Measurements from ENCODE around the gene AURKB. TPM values are rescaled to one million over a fixed set of nuclear protein-coding genes. Genes with fewer than 3 reads are reported as not detected.
A peak's percentile ranks its signal among the peaks of the same experiment; 100 is the strongest.

AURKB gene
- total RNA-seq, 4 donors from 2014 or later, result 0.54 to 5.3 (median 2.4) TPM

DNA sequence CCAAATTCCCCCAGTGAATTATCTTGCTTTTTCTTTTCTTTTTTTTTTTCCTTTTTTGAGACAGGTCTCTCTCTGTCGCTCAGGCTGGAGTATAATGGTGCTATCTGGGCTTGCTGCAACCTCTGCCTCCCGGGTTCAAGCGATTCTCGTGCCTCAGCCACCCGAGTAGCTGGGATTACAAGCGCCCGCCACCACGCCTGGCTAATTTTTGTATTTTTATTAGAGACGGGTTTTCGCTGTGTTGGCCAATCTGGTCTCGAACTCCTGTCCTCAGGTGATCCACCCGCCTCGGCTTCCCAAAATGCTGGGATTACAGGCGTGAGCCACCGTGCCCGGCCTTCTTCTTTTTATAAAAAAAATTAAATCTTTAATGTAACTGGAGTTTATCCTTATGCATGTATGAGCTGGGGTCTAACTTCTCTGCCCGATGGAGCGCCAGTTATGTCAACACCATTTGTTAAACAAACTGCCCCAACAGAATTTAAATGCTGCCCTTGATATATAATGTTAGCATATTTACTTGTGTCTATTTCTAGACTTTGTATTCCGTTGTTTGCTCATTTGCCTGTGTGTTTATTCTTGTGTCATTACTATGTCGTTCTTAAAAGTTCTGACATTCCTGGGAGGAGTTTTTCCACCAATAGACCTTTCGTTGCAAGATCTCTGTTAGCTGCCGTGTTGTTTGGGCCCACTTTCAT is 535 bp upstream of the AURKB start:
- WGBS, 2 donors (ENCODE audit: low coverage in 1 of 2), result 11% methylated on average over 7 to 22 of the region's 22 CpGs
- Histone ChIP-seq H3K4me3 (peak overlapping the region; percentile 54 to 61), H3K9me3 (no peaks in the 10 kb centered on the region), H3K4me1 (peaks cover 0 to 15% (median 6%) of the 10 kb centered on the region in 3 donors), H3K36me3 (no peaks in the 10 kb centered on the region), H3K27ac (peak overlapping the region; percentile 66 to 87 (median 79)), H3K27me3 (no peaks in the 10 kb centered on the region)
- TF ChIP-seq POLR2AphosphoS5 (IDR thresholded peaks at IDR 0.05) (no peak), EP300 (IDR thresholded peaks at IDR 0.05) (no peak), POLR2A (IDR thresholded peaks at IDR 0.05) (no peak)
- TF ChIP-seq, protein P1, sequence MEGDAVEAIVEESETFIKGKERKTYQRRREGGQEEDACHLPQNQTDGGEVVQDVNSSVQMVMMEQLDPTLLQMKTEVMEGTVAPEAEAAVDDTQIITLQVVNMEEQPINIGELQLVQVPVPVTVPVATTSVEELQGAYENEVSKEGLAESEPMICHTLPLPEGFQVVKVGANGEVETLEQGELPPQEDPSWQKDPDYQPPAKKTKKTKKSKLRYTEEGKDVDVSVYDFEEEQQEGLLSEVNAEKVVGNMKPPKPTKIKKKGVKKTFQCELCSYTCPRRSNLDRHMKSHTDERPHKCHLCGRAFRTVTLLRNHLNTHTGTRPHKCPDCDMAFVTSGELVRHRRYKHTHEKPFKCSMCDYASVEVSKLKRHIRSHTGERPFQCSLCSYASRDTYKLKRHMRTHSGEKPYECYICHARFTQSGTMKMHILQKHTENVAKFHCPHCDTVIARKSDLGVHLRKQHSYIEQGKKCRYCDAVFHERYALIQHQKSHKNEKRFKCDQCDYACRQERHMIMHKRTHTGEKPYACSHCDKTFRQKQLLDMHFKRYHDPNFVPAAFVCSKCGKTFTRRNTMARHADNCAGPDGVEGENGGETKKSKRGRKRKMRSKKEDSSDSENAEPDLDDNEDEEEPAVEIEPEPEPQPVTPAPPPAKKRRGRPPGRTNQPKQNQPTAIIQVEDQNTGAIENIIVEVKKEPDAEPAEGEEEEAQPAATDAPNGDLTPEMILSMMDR (IDR thresholded peaks at IDR 0.05), result no peak
- no peak for ATAC-seq

DNA sequence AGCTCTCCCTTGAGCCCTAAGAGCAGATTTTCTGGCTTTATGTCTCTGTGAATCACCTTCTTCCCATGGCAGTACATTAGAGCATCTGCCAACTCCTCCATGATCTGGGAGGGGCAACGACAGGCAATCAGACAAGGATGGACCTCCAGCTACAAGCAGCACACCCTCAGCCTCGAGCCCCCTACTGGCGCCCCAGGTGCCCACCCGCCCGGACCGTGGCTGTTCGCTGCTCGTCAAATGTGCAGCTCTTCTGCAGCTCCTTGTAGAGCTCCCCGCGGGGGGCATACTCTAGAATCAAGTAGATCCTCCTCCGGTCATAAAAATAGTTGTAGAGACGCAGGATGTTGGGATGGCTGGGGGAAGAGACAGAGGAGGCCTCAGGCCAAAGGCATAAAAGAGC is 3.8 kb downstream of the AURKB start:
- ATAC-seq, result no peak
- H3K4me3 ChIP-seq, result no peak overlapping the region
- TF ChIP-seq POLR2A (IDR thresholded peaks at IDR 0.05) (no peak), EP300 (IDR thresholded peaks at IDR 0.05) (no peak), POLR2AphosphoS5 (IDR thresholded peaks at IDR 0.05) (no peak)
- TF ChIP-seq, protein P1 (IDR thresholded peaks at IDR 0.05), result no peak
- no CpG with 5 or more reads among the region's 12 CpGs for WGBS, 2 donors (ENCODE audit: low coverage in 1 of 2)
- no peaks in the 10 kb centered on the region for H3K27me3 ChIP-seq
- peaks cover 0 to 15% (median 6%) of the 10 kb centered on the region in 3 donors for H3K4me1 ChIP-seq
- no peaks in the 10 kb centered on the region for H3K9me3 ChIP-seq
- no peaks in the 10 kb centered on the region for H3K36me3 ChIP-seq
- no peak overlapping the region for H3K27ac ChIP-seq

DNA sequence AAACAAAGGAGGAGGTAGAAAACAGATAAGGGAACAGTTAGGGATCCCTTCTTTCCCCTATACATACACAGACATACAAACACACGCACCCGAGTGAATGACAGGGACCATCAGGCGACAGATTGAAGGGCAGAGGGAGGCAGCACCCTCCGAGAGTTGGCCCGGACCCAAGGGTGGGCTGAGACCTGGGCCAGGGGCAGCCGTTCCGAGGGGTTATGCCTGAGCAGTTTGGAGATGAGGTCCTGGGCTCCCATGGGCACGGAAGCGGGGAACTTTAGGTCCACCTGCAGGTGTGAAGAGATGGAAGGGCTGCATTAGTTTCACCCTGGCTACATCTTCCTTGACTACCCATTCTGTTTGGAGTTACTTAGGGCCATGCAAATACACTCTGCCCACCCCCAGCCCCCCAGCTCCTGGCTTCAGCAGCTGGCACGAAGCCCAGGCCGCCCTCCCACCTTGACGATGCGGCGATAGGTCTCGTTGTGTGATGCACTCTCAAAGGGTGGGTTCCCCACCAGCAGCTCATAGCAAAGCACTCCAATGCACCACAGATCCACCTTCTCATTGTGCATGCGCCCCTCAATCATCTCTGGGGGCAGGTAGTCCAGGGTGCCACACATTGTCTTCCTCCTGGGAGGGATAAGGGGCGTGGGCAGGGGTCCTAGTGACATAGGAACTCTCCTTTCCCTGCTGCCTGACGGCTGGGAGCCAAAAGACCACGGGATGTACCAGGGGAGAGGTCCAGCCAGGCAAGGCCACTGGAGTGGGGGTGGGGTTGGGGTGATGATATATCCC is 5.4 kb downstream of the AURKB start:
- H3K9me3 ChIP-seq, result no peaks in the 10 kb centered on the region
- no peaks in the 10 kb centered on the region for H3K36me3 ChIP-seq
- no peak overlapping the region for H3K27ac ChIP-seq
- no peaks in the 10 kb centered on the region for H3K27me3 ChIP-seq
- WGBS, 2 donors (ENCODE audit: low coverage in 1 of 2), result 85% methylated on average over 6 to 9 of the region's 19 CpGs
- TF ChIP-seq POLR2AphosphoS5 (IDR thresholded peaks at IDR 0.05) (no peak), EP300 (IDR thresholded peaks at IDR 0.05) (no peak), POLR2A (IDR thresholded peaks at IDR 0.05) (no peak)
- TF ChIP-seq, protein P1 (IDR thresholded peaks at IDR 0.05), result no peak
- no peak for ATAC-seq
- no peak overlapping the region for H3K4me3 ChIP-seq
- peaks cover 0 to 9% (median 1%) of the 10 kb centered on the region in 3 donors for H3K4me1 ChIP-seq

DNA sequence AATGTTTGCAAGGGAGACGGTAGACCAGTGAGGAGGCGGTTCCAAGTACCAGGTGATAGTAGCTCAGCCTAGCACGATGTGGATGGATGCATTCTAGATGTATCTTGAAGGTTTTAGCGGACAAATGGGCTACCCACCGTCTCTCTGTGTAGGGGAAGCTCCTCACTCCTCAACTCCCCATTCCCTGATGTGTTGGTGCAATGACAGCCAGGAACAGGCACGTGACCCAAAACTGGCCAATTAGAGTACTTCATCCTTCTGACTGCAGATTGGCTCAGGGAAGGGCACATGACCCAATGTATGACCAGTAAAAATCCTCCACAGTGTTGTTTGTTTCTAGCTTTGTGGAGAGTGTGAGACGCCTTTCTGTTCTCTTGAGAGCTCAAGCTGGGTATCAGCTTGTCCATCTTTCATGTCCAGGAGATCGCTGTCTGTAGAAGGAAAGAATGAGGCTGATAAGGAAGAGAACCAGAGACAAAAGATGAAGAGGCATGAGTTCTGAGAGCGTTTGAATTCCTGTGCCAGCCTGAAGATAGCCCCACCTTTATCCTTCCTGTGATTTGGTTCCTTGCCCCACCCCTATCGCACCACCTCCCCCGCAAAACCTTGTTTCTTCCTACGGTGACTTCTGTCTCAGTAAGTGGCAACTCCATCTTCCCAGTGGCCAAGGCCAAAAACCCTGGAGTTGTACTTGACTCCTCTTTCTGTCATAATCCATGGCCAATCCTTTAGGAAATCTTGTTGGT is 18.1 kb downstream of the AURKB start:
- peak; percentile 69 for TF ChIP-seq POLR2AphosphoS5 (IDR thresholded peaks at IDR 0.05)
- TF ChIP-seq POLR2A (IDR thresholded peaks at IDR 0.05), result peak; percentile 45 to 59
- TF ChIP-seq EP300 (IDR thresholded peaks at IDR 0.05), result no peak
- TF ChIP-seq, protein P1 (IDR thresholded peaks at IDR 0.05), result no peak
- 7 to 15% methylated on average over 9 to 11 of the region's 12 CpGs for WGBS, 2 donors (ENCODE audit: low coverage in 1 of 2)
- peaks cover 6 to 49% (median 18%) of the 10 kb centered on the region in 3 donors for H3K4me1 ChIP-seq
- no peaks in the 10 kb centered on the region for H3K36me3 ChIP-seq
- peak overlapping the region; percentile 47 to 87 (median 80) for H3K27ac ChIP-seq
- peak overlapping the region; percentile 18 to 37 for H3K4me3 ChIP-seq
- H3K27me3 ChIP-seq, result no peaks in the 10 kb centered on the region
- peak; percentile 67 for ATAC-seq
- no peaks in the 10 kb centered on the region for H3K9me3 ChIP-seq
